Neural cell (in vitro differentiated cells): ENCODE measurements around the gene DSCAM.

ENCODE experiments used
- CTCF ChIP-seq: fragments of 450-650 bp; IDR thresholded peaks from 2 replicates; pipeline ENCODE4 v1.5.1; 2014; ENCODE audit warnings: antibody characterized with exemption, mild to moderate bottlenecking, moderate library complexity; ENCODE audit not compliant: poor library complexity, severe bottlenecking
- EP300 ChIP-seq: fragments of 450-650 bp; conservative IDR thresholded peaks from 2 replicates; pipeline ENCODE4 v1.6.1; 2014; ENCODE audit warnings: antibody characterized with exemption, mild to moderate bottlenecking, moderate library complexity; ENCODE audit not compliant: poor library complexity, severe bottlenecking
- EZH2 ChIP-seq: fragments of 200-600, 300-800 bp; shearing (Covaris generic), sonication (generic); IDR thresholded peaks from 2 replicates; pipeline ENCODE4 v1.6.1; 2014; ENCODE audit warnings: antibody characterized with exemption, low read length, borderline replicate concordance, mild to moderate bottlenecking; ENCODE audit not compliant: insufficient read depth, poor library complexity, severe bottlenecking
- MXI1 ChIP-seq: fragments of 450-650 bp; conservative IDR thresholded peaks from 2 replicates; pipeline ENCODE4 v1.6.1; 2014; ENCODE audit warnings: antibody characterized with exemption, mild to moderate bottlenecking; ENCODE audit not compliant: poor library complexity, severe bottlenecking
- POLR2AphosphoS5 ChIP-seq: IDR thresholded peaks from 2 replicates; pipeline ENCODE4 v1.6.1; 2012
- RAD21 ChIP-seq: fragments of 450-650 bp; conservative IDR thresholded peaks from 2 replicates; pipeline ENCODE4 v1.6.1; 2014; ENCODE audit warnings: antibody characterized with exemption, mild to moderate bottlenecking, moderate library complexity
- SMC3 ChIP-seq: fragments of 450-650 bp; conservative IDR thresholded peaks from 2 replicates; pipeline ENCODE4 v1.6.1; 2014; ENCODE audit warnings: antibody characterized with exemption, mild to moderate bottlenecking, moderate library complexity; ENCODE audit not compliant: poor library complexity
- TAF1 ChIP-seq: IDR thresholded peaks from 2 replicates; pipeline ENCODE4 v1.6.1; 2012; ENCODE audit warnings: low read depth
- TF ChIP-seq, protein P1 (sequence below): IDR thresholded peaks from 2 replicates; pipeline ENCODE4 v1.6.1; 2012; ENCODE audit warnings: borderline replicate concordance

DNA sequence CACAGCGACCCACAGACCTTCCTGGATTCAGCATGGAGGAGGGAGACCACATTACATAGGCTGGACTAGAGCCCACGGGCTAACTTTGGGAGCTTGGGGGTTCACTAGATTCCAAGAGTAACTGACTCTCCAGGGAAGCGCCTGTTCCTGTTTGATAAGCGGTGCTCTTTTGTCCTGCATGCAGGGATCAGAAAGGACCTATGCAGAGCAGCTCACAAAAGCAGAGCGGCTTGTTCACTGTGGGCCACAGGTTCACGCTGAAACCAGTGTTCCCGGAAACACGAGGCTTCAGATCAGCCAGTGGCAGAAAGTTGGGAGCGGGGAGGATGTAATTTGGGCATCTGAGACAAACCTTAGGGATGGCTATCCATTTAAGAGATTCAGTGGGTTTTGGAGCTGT is 575.8 kb downstream of the DSCAM start:
- TF ChIP-seq EZH2 (no peak), CTCF (no peak), EP300 (no peak), TAF1 (no peak), POLR2AphosphoS5 (no peak), MXI1 (no peak), RAD21 (no peak), SMC3 (no peak)
- TF ChIP-seq, protein P1, sequence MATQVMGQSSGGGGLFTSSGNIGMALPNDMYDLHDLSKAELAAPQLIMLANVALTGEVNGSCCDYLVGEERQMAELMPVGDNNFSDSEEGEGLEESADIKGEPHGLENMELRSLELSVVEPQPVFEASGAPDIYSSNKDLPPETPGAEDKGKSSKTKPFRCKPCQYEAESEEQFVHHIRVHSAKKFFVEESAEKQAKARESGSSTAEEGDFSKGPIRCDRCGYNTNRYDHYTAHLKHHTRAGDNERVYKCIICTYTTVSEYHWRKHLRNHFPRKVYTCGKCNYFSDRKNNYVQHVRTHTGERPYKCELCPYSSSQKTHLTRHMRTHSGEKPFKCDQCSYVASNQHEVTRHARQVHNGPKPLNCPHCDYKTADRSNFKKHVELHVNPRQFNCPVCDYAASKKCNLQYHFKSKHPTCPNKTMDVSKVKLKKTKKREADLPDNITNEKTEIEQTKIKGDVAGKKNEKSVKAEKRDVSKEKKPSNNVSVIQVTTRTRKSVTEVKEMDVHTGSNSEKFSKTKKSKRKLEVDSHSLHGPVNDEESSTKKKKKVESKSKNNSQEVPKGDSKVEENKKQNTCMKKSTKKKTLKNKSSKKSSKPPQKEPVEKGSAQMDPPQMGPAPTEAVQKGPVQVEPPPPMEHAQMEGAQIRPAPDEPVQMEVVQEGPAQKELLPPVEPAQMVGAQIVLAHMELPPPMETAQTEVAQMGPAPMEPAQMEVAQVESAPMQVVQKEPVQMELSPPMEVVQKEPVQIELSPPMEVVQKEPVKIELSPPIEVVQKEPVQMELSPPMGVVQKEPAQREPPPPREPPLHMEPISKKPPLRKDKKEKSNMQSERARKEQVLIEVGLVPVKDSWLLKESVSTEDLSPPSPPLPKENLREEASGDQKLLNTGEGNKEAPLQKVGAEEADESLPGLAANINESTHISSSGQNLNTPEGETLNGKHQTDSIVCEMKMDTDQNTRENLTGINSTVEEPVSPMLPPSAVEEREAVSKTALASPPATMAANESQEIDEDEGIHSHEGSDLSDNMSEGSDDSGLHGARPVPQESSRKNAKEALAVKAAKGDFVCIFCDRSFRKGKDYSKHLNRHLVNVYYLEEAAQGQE: no peak
